PC-9 (cell line): ENCODE results near the gene ZSWIM3. TPM values are rescaled to one million over a fixed set of nuclear protein-coding genes. Genes with fewer than 3 reads are reported as not detected.

Experiments
- BruUV-seq: library from RNA; stranded (reverse); fragments of 400-500 nt; replicated peaks from 2 replicates; lab custom pipeline; 2021; lab: Mats Ljungman, UMichigan
- CTCF ChIA-PET: fragments of 300-600 bp; sonication (Branson Sonifier 250); formaldehyde crosslinking; loops from one replicate; lab custom pipeline; 2022; ENCODE audit warnings: antibody characterized with exemption; lab: Charles Lee
- POLR2A ChIA-PET: fragments of 300-600 bp; sonication (Branson Sonifier 250); formaldehyde crosslinking; loops from one replicate; lab custom pipeline; 2022; ENCODE audit warnings: antibody characterized with exemption; ENCODE audit not compliant: unreplicated experiment; lab: Charles Lee
- DNase-seq, 2 experiments: peaks; one replicate each; pipeline versions ENCODE4 v3.0.0 to v3.0.0-alpha.2; 2015 to 2022; ENCODE audit warnings: mixed read lengths in 1 of 2
- H2AFZ ChIP-seq: fragments of 200-600 bp; sonication (generic); 2 replicates; pipeline ENCODE4 v1.8.1; 2017; ENCODE audit warnings: antibody characterized with exemption
- H3F3A ChIP-seq: fragments of 200-600 bp; sonication (generic); 2 replicates; pipeline ENCODE4 v1.8.1; 2017; ENCODE audit warnings: antibody characterized with exemption, mild to moderate bottlenecking, low read depth; ENCODE audit not compliant: insufficient read depth
- H3K27ac ChIP-seq: fragments of 200-600 bp; sonication (generic); 2 replicates; pipeline ENCODE4 v1.6.1; 2016; ENCODE audit warnings: mixed run types
- H3K27me3 ChIP-seq: fragments of 200-600 bp; sonication (generic); 2 replicates; pipeline ENCODE4 v1.6.1; 2016; ENCODE audit warnings: low read depth, mixed run types; ENCODE audit not compliant: insufficient read depth
- H3K36me3 ChIP-seq: fragments of 200-600 bp; sonication (generic); 2 replicates; pipeline ENCODE4 v1.6.1; 2016; ENCODE audit warnings: low read depth, mixed run types
- H3K4me1 ChIP-seq: fragments of 200-600 bp; sonication (generic); replicated peaks from 2 replicates; pipeline ENCODE4 v1.6.1; 2016; ENCODE audit warnings: mixed run types; ENCODE audit not compliant: insufficient read depth
- H3K4me2 ChIP-seq: fragments of 200-600 bp; sonication (generic); 2 replicates; pipeline ENCODE4 v1.6.1; 2017; ENCODE audit warnings: mixed run types
- H3K4me3 ChIP-seq: fragments of 200-600 bp; sonication (generic); 2 replicates; pipeline ENCODE4 v1.6.1; 2016; ENCODE audit warnings: mixed run types
- H3K79me2 ChIP-seq: fragments of 200-600 bp; sonication (generic); 2 replicates; pipeline ENCODE4 v1.6.1; 2017; ENCODE audit warnings: low read depth, mixed run types
- H3K9me2 ChIP-seq: fragments of 200-600 bp; sonication (generic); 2 replicates; pipeline ENCODE4 v1.8.1; 2017; ENCODE audit warnings: mild to moderate bottlenecking; ENCODE audit not compliant: insufficient read depth
- H3K9me3 ChIP-seq: fragments of 200-600 bp; sonication (generic); 2 replicates; pipeline ENCODE4 v1.8.1; 2016; ENCODE audit warnings: low read depth; ENCODE audit not compliant: insufficient read depth
- H4K20me1 ChIP-seq: fragments of 200-600 bp; sonication (generic); 2 replicates; pipeline ENCODE4 v1.8.1; 2017; ENCODE audit not compliant: insufficient read depth
- CTCF ChIP-seq: fragments of 200-600 bp; sonication (generic); conservative IDR thresholded peaks from 2 replicates; pipeline ENCODE4 v1.6.1; 2017; ENCODE audit warnings: mixed run types, antibody characterized with exemption, mild to moderate bottlenecking, moderate library complexity
- EZH2 ChIP-seq: fragments of 200-600 bp; sonication (generic); IDR thresholded peaks from 2 replicates; pipeline ENCODE4 v1.8.0; 2017; ENCODE audit warnings: antibody characterized with exemption, low read depth
- intact Hi-C: fragments of 100-400 bp; cut with micrococcal nuclease; formaldehyde crosslinking; loops from one replicate; pipeline ENCODE4 v1.10.0; 2022; ENCODE audit not compliant: unreplicated experiment
- total RNA-seq: library from RNA; stranded (reverse); gene quantifications from 2 replicates; pipeline ENCODE4 v1.2.3, GENCODE V29; 2021

ZSWIM3 gene
- total RNA-seq, 1 experiment from 2014 or later, result 2.7 TPM

GRCh38 chr20:45842169-45842812 is 15.1 kb upstream of the ZSWIM3 start:
- H3K9me3 ChIP-seq, result no peaks in the 10 kb centered on the region
- 0 out of 2 replicates have a peak, but pooled peaks cover 9% of the 10 kb centered on the region for H3K36me3 ChIP-seq
- ChIA-PET POLR2A (interaction anchor here (0.7 kb wide), 1 partner anchor 100 kb away, joined by 4 read pairs; no protein-coding TSS in a partner anchor), CTCF (no interaction called here)
- H3F3A ChIP-seq, result peaks cover 8% of the 10 kb centered on the region; the same call in 1 of the 2 replicates
- no peaks in the 10 kb centered on the region for H3K9me2 ChIP-seq
- BruUV-seq, result no TSS peak
- no peaks in the 10 kb centered on the region for H3K79me2 ChIP-seq
- no peaks in the 10 kb centered on the region for H4K20me1 ChIP-seq
- DNase-seq, result no peak
- H2AFZ ChIP-seq, result no peak overlapping the region
- H3K27me3 ChIP-seq, result no peaks in the 10 kb centered on the region
- no peak for TF ChIP-seq EZH2
- no peak for TF ChIP-seq CTCF
- no peak overlapping the region for H3K27ac ChIP-seq
- intact Hi-C loops, result no loop called here
- H3K4me2 ChIP-seq, result no peak overlapping the region
- no peak overlapping the region for H3K4me3 ChIP-seq
- no peaks in the 10 kb centered on the region for H3K4me1 ChIP-seq

- no peaks in the 10 kb centered on the region for H3K9me2 ChIP-seq
- CTCF ChIA-PET, result no interaction called here
- no peak for TF ChIP-seq CTCF
- no peak for TF ChIP-seq EZH2
- no peaks in the 10 kb centered on the region for H3K79me2 ChIP-seq
- no peak for DNase-seq
- POLR2A ChIA-PET, result no interaction called here
- no peak overlapping the region for H3K27ac ChIP-seq
- BruUV-seq, result no TSS peak
- no peaks in the 10 kb centered on the region for H3K27me3 ChIP-seq
- no peaks in the 10 kb centered on the region for H4K20me1 ChIP-seq
- no peaks in the 10 kb centered on the region for H3K9me3 ChIP-seq
- H3K4me3 ChIP-seq, result no peak overlapping the region
- no peaks in the 10 kb centered on the region; the same call in 1 of the 2 replicates for H3F3A ChIP-seq
- intact Hi-C loops, result no loop called here
- H3K4me2 ChIP-seq, result no peak overlapping the region
- no peak overlapping the region for H2AFZ ChIP-seq
- H3K36me3 ChIP-seq, result 0 out of 2 replicates have a peak, but pooled peaks cover 9% of the 10 kb centered on the region
- H3K4me1 ChIP-seq, result no peaks in the 10 kb centered on the region
Measured at GRCh38 chr20:45843506-45843905, 13.9 kb upstream of the ZSWIM3 start.

- ChIA-PET CTCF (no interaction called here), POLR2A (interaction anchor here (0.7 kb wide), 1 partner anchor 524 kb away, joined by 4 read pairs; no protein-coding TSS in a partner anchor)
- no peaks in the 10 kb centered on the region for H3K9me3 ChIP-seq
- intact Hi-C loops, result no loop called here
- no peaks in the 10 kb centered on the region for H3K79me2 ChIP-seq
- H3F3A ChIP-seq, result no peaks in the 10 kb centered on the region; the same call in 1 of the 2 replicates
- no peaks in the 10 kb centered on the region for H3K9me2 ChIP-seq
- H3K27me3 ChIP-seq, result no peaks in the 10 kb centered on the region
- no peak overlapping the region for H3K4me3 ChIP-seq
- no peaks in the 10 kb centered on the region for H3K4me1 ChIP-seq
- no peak overlapping the region for H3K4me2 ChIP-seq
- TF ChIP-seq CTCF, result no peak
- TF ChIP-seq EZH2, result no peak
- no TSS peak for BruUV-seq
- H3K36me3 ChIP-seq, result 0 out of 2 replicates have a peak, but pooled peaks cover 9% of the 10 kb centered on the region
- no peak for DNase-seq
- no peaks in the 10 kb centered on the region for H4K20me1 ChIP-seq
- H3K27ac ChIP-seq, result no peak overlapping the region
- no peak overlapping the region for H2AFZ ChIP-seq
Measured at GRCh38 chr20:45845452-45845851, 12.0 kb upstream of the ZSWIM3 start.
